Measurements from ENCODE around the gene NME5.

- TF ChIP-seq CTCF (IDR thresholded peaks at IDR 0.05; ENCODE audit: low read depth, low read length, missing input control) (no peak), EGR1 (IDR thresholded peaks at IDR 0.05; ENCODE audit: low read depth in 2 of 2) (no peak), HNF4G (IDR thresholded peaks at IDR 0.05) (no peak), RAD21 (IDR thresholded peaks at IDR 0.05) (no peak), YY1 (IDR thresholded peaks at IDR 0.05) (no peak), TAF1 (conservative IDR thresholded peaks at IDR 0.05) (no peak), ZBTB33 (IDR thresholded peaks at IDR 0.05) (no peak), JUND (IDR thresholded peaks at IDR 0.05) (no peak), FOXA1 (IDR thresholded peaks at IDR 0.05) (no peak)
- TF ChIP-seq, protein P1, sequence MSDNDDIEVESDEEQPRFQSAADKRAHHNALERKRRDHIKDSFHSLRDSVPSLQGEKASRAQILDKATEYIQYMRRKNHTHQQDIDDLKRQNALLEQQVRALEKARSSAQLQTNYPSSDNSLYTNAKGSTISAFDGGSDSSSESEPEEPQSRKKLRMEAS (IDR thresholded peaks at IDR 0.05), result no peak
Observed at GRCh38 chr5:138132543-138132942, 6.7 kb downstream of the NME5 start.

Measured in liver (tissue), 3 donors.